Measurements from ENCODE around the gene IFT57.

Gene IFT57

DNA sequence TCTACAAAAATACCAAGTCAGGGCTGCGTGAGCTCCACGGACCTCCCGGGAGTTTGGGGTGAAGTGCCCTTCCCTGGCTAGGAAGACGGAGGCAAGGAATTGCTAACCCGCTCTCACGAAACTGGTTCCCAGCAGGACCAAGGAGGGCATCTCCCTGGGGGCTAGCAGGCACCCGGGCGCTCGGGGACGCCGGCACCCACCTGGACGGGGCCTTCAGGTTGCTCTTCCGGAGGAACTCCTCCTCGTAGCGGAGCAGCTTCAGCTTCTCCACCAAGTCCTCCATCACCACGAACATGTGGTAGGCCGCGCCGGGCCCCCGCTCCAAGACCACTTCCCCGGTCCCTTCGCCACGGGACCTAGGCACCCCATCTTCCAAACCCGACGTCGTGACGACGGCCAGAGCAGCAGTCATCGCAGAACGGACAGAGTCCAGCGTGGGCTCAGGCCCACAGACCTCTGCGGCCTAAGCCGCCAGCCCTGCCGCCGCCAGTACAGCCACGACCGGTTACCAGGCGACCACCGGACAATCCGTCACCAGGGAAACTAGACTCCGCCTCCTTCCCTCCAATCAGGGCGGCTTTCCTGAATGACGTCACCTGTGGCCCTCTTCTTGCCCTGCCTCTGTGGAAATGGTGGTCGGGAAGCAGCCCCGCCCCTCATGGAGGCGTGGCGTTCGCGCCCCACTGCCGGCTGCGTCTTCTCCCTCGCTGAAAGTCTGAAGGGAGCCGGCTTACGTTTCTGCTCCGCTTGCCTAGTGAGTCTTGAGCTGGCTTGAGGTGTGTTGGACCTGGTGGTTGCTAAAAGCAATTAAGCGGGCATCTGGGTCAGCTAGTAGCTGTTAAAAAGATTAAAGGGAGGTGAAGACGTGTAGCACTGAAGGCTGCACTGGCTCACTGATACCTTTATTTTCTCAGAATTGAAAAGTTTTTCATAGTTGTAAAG, at the start of gene IFT57 (continued):
- TF ChIP-seq, protein P1, sequence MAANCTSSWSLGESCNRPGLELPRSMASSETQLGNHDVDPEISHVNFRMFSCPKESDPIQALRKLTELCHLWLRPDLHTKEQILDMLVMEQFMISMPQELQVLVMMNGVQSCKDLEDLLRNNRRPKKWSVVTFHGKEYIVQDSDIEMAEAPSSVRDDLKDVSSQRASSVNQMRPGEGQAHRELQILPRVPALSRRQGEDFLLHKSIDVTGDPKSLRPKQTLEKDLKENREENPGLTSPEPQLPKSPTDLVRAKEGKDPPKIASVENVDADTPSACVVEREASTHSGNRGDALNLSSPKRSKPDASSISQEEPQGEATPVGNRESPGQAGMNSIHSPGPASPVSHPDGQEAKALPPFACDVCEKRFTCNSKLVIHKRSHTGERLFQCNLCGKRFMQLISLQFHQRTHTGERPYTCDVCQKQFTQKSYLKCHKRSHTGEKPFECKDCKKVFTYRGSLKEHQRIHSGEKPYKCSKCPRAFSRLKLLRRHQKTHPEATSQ (tag by site-specific recombination; IDR thresholded peaks at IDR 0.05), result 0 out of 2 replicates have a peak, but pooled peaks have one; percentile 77
- TF ChIP-seq, protein P2, sequence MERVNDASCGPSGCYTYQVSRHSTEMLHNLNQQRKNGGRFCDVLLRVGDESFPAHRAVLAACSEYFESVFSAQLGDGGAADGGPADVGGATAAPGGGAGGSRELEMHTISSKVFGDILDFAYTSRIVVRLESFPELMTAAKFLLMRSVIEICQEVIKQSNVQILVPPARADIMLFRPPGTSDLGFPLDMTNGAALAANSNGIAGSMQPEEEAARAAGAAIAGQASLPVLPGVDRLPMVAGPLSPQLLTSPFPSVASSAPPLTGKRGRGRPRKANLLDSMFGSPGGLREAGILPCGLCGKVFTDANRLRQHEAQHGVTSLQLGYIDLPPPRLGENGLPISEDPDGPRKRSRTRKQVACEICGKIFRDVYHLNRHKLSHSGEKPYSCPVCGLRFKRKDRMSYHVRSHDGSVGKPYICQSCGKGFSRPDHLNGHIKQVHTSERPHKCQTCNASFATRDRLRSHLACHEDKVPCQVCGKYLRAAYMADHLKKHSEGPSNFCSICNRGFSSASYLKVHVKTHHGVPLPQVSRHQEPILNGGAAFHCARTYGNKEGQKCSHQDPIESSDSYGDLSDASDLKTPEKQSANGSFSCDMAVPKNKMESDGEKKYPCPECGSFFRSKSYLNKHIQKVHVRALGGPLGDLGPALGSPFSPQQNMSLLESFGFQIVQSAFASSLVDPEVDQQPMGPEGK (tag by site-specific recombination; IDR thresholded peaks at IDR 0.05), result peak; percentile 63
- TF ChIP-seq IKZF3 (tag by site-specific recombination; IDR thresholded peaks at IDR 0.05) (no peak; the same call in 1 of the 2 replicates), ZFHX2 (tag by site-specific recombination; conservative IDR thresholded peaks at IDR 0.05) (no peak; the same call in 1 of the 2 replicates), ZNF391 (tag by site-specific recombination; IDR thresholded peaks at IDR 0.05; ENCODE audit: borderline replicate concordance, low read depth) (no peak), SCRT2 (tag by site-specific recombination; IDR thresholded peaks at IDR 0.05) (no peak), ZNF658 (tag by site-specific recombination; IDR thresholded peaks at IDR 0.05) (no peak), BCL11B (tag by site-specific recombination; IDR thresholded peaks at IDR 0.05; ENCODE audit: low read depth) (0 out of 2 replicates have a peak, but pooled peaks have one; percentile 61), ZNF24 (tag by site-specific recombination; IDR thresholded peaks at IDR 0.05) (0 out of 2 replicates have a peak, but pooled peaks have one; percentile 50), ZNF121 (tag by site-specific recombination; IDR thresholded peaks at IDR 0.05) (no peak), SP2 (tag by site-specific recombination; IDR thresholded peaks at IDR 0.05) (peak; percentile 85), ZNF248 (tag by site-specific recombination; IDR thresholded peaks at IDR 0.05) (no peak), ZNF184 (tag by site-specific recombination; IDR thresholded peaks at IDR 0.05) (no peak), ZSCAN16 (tag by site-specific recombination; IDR thresholded peaks at IDR 0.05) (no peak), ZNF521 (tag by site-specific recombination; IDR thresholded peaks at IDR 0.05) (no peak)
- TF ChIP-seq, protein P3, sequence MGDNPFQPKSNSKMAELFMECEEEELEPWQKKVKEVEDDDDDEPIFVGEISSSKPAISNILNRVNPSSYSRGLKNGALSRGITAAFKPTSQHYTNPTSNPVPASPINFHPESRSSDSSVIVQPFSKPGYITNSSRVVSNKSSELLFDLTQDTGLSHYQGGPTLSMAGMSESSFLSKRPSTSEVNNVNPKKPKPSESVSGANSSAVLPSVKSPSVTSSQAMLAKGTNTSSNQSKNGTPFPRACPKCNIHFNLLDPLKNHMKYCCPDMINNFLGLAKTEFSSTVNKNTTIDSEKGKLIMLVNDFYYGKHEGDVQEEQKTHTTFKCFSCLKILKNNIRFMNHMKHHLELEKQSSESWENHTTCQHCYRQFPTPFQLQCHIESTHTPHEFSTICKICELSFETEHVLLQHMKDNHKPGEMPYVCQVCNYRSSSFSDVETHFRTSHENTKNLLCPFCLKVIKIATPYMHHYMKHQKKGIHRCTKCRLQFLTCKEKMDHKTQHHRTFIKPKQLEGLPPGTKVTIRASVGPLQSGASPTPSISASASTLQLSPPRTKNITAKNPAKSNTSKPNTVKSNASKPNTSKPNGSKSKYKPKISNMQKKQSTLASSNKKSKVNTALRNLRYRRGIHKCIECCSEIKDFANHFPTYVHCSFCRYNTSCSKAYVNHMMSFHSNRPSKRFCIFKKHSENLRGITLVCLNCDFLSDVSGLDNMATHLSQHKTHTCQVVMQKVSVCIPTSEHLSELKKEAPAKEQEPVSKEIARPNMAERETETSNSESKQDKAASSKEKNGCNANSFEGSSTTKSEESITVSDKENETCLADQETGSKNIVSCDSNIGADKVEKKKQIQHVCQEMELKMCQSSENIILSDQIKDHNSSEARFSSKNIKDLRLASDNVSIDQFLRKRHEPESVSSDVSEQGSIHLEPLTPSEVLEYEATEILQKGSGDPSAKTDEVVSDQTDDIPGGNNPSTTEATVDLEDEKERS (tag by site-specific recombination; IDR thresholded peaks at IDR 0.05), result no peak
- TF ChIP-seq, protein P4, sequence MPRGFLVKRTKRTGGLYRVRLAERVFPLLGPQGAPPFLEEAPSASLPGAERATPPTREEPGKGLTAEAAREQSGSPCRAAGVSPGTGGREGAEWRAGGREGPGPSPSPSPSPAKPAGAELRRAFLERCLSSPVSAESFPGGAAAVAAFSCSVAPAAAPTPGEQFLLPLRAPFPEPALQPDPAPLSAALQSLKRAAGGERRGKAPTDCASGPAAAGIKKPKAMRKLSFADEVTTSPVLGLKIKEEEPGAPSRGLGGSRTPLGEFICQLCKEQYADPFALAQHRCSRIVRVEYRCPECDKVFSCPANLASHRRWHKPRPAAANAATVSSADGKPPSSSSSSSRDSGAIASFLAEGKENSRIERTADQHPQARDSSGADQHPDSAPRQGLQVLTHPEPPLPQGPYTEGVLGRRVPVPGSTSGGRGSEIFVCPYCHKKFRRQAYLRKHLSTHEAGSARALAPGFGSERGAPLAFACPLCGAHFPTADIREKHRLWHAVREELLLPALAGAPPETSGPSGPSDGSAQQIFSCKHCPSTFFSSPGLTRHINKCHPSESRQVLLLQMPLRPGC (tag by site-specific recombination; IDR thresholded peaks at IDR 0.05), result no peak
- TF ChIP-seq, protein P5, sequence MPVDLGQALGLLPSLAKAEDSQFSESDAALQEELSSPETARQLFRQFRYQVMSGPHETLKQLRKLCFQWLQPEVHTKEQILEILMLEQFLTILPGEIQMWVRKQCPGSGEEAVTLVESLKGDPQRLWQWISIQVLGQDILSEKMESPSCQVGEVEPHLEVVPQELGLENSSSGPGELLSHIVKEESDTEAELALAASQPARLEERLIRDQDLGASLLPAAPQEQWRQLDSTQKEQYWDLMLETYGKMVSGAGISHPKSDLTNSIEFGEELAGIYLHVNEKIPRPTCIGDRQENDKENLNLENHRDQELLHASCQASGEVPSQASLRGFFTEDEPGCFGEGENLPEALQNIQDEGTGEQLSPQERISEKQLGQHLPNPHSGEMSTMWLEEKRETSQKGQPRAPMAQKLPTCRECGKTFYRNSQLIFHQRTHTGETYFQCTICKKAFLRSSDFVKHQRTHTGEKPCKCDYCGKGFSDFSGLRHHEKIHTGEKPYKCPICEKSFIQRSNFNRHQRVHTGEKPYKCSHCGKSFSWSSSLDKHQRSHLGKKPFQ (tag by site-specific recombination; IDR thresholded peaks at IDR 0.05), result no peak
- TF ChIP-seq, protein P6, sequence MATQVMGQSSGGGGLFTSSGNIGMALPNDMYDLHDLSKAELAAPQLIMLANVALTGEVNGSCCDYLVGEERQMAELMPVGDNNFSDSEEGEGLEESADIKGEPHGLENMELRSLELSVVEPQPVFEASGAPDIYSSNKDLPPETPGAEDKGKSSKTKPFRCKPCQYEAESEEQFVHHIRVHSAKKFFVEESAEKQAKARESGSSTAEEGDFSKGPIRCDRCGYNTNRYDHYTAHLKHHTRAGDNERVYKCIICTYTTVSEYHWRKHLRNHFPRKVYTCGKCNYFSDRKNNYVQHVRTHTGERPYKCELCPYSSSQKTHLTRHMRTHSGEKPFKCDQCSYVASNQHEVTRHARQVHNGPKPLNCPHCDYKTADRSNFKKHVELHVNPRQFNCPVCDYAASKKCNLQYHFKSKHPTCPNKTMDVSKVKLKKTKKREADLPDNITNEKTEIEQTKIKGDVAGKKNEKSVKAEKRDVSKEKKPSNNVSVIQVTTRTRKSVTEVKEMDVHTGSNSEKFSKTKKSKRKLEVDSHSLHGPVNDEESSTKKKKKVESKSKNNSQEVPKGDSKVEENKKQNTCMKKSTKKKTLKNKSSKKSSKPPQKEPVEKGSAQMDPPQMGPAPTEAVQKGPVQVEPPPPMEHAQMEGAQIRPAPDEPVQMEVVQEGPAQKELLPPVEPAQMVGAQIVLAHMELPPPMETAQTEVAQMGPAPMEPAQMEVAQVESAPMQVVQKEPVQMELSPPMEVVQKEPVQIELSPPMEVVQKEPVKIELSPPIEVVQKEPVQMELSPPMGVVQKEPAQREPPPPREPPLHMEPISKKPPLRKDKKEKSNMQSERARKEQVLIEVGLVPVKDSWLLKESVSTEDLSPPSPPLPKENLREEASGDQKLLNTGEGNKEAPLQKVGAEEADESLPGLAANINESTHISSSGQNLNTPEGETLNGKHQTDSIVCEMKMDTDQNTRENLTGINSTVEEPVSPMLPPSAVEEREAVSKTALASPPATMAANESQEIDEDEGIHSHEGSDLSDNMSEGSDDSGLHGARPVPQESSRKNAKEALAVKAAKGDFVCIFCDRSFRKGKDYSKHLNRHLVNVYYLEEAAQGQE (tag by site-specific recombination; IDR thresholded peaks at IDR 0.05), result no peak; the same call in 1 of the 2 replicates
- TF ChIP-seq, protein P7, sequence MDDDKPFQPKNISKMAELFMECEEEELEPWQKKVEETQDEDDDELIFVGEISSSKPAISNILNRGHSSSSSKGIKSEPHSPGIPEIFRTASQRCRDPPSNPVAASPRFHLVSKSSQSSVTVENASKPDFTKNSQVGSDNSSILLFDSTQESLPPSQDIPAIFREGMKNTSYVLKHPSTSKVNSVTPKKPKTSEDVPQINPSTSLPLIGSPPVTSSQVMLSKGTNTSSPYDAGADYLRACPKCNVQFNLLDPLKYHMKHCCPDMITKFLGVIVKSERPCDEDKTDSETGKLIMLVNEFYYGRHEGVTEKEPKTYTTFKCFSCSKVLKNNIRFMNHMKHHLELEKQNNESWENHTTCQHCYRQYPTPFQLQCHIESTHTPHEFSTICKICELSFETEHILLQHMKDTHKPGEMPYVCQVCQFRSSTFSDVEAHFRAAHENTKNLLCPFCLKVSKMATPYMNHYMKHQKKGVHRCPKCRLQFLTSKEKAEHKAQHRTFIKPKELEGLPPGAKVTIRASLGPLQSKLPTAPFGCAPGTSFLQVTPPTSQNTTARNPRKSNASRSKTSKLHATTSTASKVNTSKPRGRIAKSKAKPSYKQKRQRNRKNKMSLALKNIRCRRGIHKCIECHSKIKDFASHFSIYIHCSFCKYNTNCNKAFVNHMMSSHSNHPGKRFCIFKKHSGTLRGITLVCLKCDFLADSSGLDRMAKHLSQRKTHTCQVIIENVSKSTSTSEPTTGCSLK (tag by site-specific recombination; IDR thresholded peaks at IDR 0.05), result no peak

All from HEK293 (cell line).